ENCODE data around the gene OBP2A. TPM values are rescaled to one million over a fixed set of nuclear protein-coding genes. Genes with fewer than 3 reads are reported as not detected.

OBP2A gene
- total RNA-seq, 4 donors from 2014 or later: 1.0 to 3.9 (median 1.7) TPM; not detected in 1

GRCh38 chr9:135582541-135582940 is 36.6 kb downstream of the OBP2A start:
- Histone ChIP-seq H3K27ac (no peak overlapping the region), H3K4me3 (no peak overlapping the region), H3K27me3 (peaks cover 40% of the 10 kb centered on the region), H3K9me3 (no peaks in the 10 kb centered on the region), H3K36me3 (no peaks in the 10 kb centered on the region), H3K4me1 (no peaks in the 10 kb centered on the region)
- no peak for TF ChIP-seq EP300 (IDR thresholded peaks at IDR 0.05)
- TF ChIP-seq POLR2A (IDR thresholded peaks at IDR 0.05): no peak
- TF ChIP-seq CTCF (IDR thresholded peaks at IDR 0.05): no peak
- TF ChIP-seq POLR2AphosphoS5 (IDR thresholded peaks at IDR 0.05): no peak
- 94% methylated on average over 13 of the region's 14 CpGs for WGBS
- no peak for DNase-seq (ENCODE audit: low spot score in 2 of 2)

- no peak for DNase-seq (ENCODE audit: low spot score in 2 of 2)
- Histone ChIP-seq H3K27ac (no peak overlapping the region), H3K4me1 (no peaks in the 10 kb centered on the region), H3K4me3 (no peak overlapping the region), H3K36me3 (no peaks in the 10 kb centered on the region), H3K27me3 (peaks cover 40% of the 10 kb centered on the region), H3K9me3 (no peaks in the 10 kb centered on the region)
- TF ChIP-seq POLR2A (IDR thresholded peaks at IDR 0.05) (no peak), POLR2AphosphoS5 (IDR thresholded peaks at IDR 0.05) (no peak), CTCF (IDR thresholded peaks at IDR 0.05) (no peak), EP300 (IDR thresholded peaks at IDR 0.05) (no peak)
- 78% methylated on average over 13 of the region's 19 CpGs for WGBS
These were observed 37.2 kb downstream of the OBP2A start for GRCh38 chr9:135582966-135583687.

GRCh38 chr9:135583688-135584011 is 37.7 kb downstream of the OBP2A start:
- H3K27ac ChIP-seq: no peak overlapping the region
- WGBS: 100% methylated on average over 3 of the region's 16 CpGs
- no peaks in the 10 kb centered on the region for H3K9me3 ChIP-seq
- H3K27me3 ChIP-seq: peaks cover 40% of the 10 kb centered on the region
- no peak overlapping the region for H3K4me3 ChIP-seq
- no peaks in the 10 kb centered on the region for H3K4me1 ChIP-seq
- DNase-seq (ENCODE audit: low spot score in 2 of 2): no peak
- no peaks in the 10 kb centered on the region for H3K36me3 ChIP-seq
- TF ChIP-seq POLR2AphosphoS5 (IDR thresholded peaks at IDR 0.05) (no peak), CTCF (IDR thresholded peaks at IDR 0.05) (no peak), POLR2A (IDR thresholded peaks at IDR 0.05) (no peak), EP300 (IDR thresholded peaks at IDR 0.05) (no peak)

GRCh38 chr9:135584371-135584770 is 38.4 kb downstream of the OBP2A start:
- 86% methylated on average over 1 of the region's 5 CpGs for WGBS
- TF ChIP-seq POLR2A (IDR thresholded peaks at IDR 0.05) (no peak), EP300 (IDR thresholded peaks at IDR 0.05) (no peak), CTCF (IDR thresholded peaks at IDR 0.05) (no peak), POLR2AphosphoS5 (IDR thresholded peaks at IDR 0.05) (no peak)
- Histone ChIP-seq H3K4me1 (no peaks in the 10 kb centered on the region), H3K36me3 (no peaks in the 10 kb centered on the region), H3K4me3 (no peak overlapping the region), H3K27ac (no peak overlapping the region), H3K9me3 (no peaks in the 10 kb centered on the region), H3K27me3 (peaks cover 37% of the 10 kb centered on the region)
- DNase-seq (ENCODE audit: low spot score in 2 of 2): no peak

DNA sequence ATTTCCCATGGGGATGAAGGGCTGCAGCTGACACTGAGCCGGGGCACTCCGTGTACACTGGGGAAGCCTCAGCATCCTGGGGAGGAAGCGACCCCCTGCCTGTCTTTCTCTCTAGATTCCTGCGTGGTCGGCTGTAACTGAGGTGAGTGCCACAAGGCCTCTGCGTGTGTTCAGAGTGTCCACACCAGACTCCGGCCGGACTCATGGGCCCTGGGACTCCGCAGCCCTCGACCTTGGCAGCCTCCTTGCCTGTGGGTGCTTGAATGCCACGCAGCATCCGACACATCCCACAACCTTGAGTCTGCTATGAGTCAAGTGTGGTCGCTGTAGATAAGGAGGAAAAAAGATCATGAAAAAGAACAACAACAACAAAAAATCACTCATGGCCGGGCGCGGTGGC is 39.0 kb downstream of the OBP2A start:
- DNase-seq (ENCODE audit: low spot score in 2 of 2): no peak
- Histone ChIP-seq H3K27ac (no peak overlapping the region), H3K9me3 (no peaks in the 10 kb centered on the region), H3K36me3 (no peaks in the 10 kb centered on the region), H3K4me1 (no peaks in the 10 kb centered on the region), H3K4me3 (no peak overlapping the region), H3K27me3 (peaks cover 38% of the 10 kb centered on the region)
- WGBS: 90% methylated on average over 13 of the region's 16 CpGs
- TF ChIP-seq POLR2A (IDR thresholded peaks at IDR 0.05): no peak
- no peak for TF ChIP-seq EP300 (IDR thresholded peaks at IDR 0.05)
- TF ChIP-seq CTCF (IDR thresholded peaks at IDR 0.05): no peak
- TF ChIP-seq POLR2AphosphoS5 (IDR thresholded peaks at IDR 0.05): no peak

Measured in suprapubic skin (tissue), 4 donors.